Neural cell (in vitro differentiated cells): ENCODE results near the gene NACC2.

Source experiments
- EP300 ChIP-seq: fragments of 450-650 bp; conservative IDR thresholded peaks from 2 replicates; pipeline ENCODE4 v1.6.1; 2014; ENCODE audit warnings: antibody characterized with exemption, mild to moderate bottlenecking, moderate library complexity; ENCODE audit not compliant: poor library complexity, severe bottlenecking
- EZH2 ChIP-seq: fragments of 200-600, 300-800 bp; shearing (Covaris generic), sonication (generic); IDR thresholded peaks from 2 replicates; pipeline ENCODE4 v1.6.1; 2014; ENCODE audit warnings: antibody characterized with exemption, low read length, borderline replicate concordance, mild to moderate bottlenecking; ENCODE audit not compliant: insufficient read depth, poor library complexity, severe bottlenecking
- SMC3 ChIP-seq: fragments of 450-650 bp; conservative IDR thresholded peaks from 2 replicates; pipeline ENCODE4 v1.6.1; 2014; ENCODE audit warnings: antibody characterized with exemption, mild to moderate bottlenecking, moderate library complexity; ENCODE audit not compliant: poor library complexity
- TF ChIP-seq, protein P1 (sequence below): fragments of 450-650 bp; IDR thresholded peaks from 2 replicates; pipeline ENCODE4 v1.5.1; 2014; ENCODE audit warnings: antibody characterized with exemption, mild to moderate bottlenecking, moderate library complexity; ENCODE audit not compliant: poor library complexity, severe bottlenecking
- TF ChIP-seq, protein P2 (sequence below): IDR thresholded peaks from 2 replicates; pipeline ENCODE4 v1.6.1; 2012; ENCODE audit warnings: borderline replicate concordance

DNA sequence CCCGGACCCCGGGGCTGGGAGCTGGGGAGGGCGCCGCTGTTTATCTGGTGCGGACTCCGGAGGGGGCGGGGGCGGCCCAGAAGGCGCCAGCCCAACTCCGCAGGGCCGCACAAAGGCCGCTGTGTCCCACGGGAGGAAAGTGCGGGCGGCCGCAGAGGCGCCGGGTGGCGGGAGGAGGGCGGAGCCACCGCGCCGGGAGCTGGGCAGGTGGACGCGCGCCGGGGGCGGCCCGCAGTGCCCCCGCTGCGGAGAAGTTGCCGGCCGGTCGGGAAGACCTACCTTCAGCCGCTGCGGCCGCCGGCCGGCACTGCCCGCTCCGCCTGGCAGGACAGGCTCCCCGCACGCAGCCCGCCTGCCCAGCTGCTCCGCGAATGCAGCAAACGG lies 43.6 kb downstream of the NACC2 start:
- TF ChIP-seq, protein P1, sequence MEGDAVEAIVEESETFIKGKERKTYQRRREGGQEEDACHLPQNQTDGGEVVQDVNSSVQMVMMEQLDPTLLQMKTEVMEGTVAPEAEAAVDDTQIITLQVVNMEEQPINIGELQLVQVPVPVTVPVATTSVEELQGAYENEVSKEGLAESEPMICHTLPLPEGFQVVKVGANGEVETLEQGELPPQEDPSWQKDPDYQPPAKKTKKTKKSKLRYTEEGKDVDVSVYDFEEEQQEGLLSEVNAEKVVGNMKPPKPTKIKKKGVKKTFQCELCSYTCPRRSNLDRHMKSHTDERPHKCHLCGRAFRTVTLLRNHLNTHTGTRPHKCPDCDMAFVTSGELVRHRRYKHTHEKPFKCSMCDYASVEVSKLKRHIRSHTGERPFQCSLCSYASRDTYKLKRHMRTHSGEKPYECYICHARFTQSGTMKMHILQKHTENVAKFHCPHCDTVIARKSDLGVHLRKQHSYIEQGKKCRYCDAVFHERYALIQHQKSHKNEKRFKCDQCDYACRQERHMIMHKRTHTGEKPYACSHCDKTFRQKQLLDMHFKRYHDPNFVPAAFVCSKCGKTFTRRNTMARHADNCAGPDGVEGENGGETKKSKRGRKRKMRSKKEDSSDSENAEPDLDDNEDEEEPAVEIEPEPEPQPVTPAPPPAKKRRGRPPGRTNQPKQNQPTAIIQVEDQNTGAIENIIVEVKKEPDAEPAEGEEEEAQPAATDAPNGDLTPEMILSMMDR = no peak
- TF ChIP-seq EP300 = no peak
- no peak for TF ChIP-seq EZH2
- no peak for TF ChIP-seq SMC3
- TF ChIP-seq, protein P2, sequence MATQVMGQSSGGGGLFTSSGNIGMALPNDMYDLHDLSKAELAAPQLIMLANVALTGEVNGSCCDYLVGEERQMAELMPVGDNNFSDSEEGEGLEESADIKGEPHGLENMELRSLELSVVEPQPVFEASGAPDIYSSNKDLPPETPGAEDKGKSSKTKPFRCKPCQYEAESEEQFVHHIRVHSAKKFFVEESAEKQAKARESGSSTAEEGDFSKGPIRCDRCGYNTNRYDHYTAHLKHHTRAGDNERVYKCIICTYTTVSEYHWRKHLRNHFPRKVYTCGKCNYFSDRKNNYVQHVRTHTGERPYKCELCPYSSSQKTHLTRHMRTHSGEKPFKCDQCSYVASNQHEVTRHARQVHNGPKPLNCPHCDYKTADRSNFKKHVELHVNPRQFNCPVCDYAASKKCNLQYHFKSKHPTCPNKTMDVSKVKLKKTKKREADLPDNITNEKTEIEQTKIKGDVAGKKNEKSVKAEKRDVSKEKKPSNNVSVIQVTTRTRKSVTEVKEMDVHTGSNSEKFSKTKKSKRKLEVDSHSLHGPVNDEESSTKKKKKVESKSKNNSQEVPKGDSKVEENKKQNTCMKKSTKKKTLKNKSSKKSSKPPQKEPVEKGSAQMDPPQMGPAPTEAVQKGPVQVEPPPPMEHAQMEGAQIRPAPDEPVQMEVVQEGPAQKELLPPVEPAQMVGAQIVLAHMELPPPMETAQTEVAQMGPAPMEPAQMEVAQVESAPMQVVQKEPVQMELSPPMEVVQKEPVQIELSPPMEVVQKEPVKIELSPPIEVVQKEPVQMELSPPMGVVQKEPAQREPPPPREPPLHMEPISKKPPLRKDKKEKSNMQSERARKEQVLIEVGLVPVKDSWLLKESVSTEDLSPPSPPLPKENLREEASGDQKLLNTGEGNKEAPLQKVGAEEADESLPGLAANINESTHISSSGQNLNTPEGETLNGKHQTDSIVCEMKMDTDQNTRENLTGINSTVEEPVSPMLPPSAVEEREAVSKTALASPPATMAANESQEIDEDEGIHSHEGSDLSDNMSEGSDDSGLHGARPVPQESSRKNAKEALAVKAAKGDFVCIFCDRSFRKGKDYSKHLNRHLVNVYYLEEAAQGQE = no peak
